Tibial nerve (tissue), 4 donors: ENCODE data around the gene GPR27.

Source experiments
- EP300 ChIP-seq, 2 donors: sonication (generic); formaldehyde crosslinking; IDR thresholded peaks; one replicate each; pipeline ENCODE4 v1.6.1; 2017; ENCODE audit warnings: antibody characterized with exemption in 2 of 2, mild to moderate bottlenecking in 1 of 2
- POLR2A ChIP-seq, 2 donors: fragments of 450-650 bp; IDR thresholded peaks; one replicate each; pipeline ENCODE4 v1.6.1; 2017; ENCODE audit warnings: antibody characterized with exemption in 2 of 2, mild to moderate bottlenecking in 2 of 2, moderate library complexity in 2 of 2
- TF ChIP-seq, protein P1 (sequence below), 5 experiments: fragments of 200-600 bp in 3 of 5; fragments of 450-650 bp in 2 of 5; sonication (generic) in 3 of 5; IDR thresholded peaks; one replicate each; pipeline ENCODE4 v1.5.1; 2016 to 2019; ENCODE audit warnings: antibody characterized with exemption in 5 of 5, mild to moderate bottlenecking in 3 of 5, moderate library complexity in 2 of 5

- TF ChIP-seq, protein P1, sequence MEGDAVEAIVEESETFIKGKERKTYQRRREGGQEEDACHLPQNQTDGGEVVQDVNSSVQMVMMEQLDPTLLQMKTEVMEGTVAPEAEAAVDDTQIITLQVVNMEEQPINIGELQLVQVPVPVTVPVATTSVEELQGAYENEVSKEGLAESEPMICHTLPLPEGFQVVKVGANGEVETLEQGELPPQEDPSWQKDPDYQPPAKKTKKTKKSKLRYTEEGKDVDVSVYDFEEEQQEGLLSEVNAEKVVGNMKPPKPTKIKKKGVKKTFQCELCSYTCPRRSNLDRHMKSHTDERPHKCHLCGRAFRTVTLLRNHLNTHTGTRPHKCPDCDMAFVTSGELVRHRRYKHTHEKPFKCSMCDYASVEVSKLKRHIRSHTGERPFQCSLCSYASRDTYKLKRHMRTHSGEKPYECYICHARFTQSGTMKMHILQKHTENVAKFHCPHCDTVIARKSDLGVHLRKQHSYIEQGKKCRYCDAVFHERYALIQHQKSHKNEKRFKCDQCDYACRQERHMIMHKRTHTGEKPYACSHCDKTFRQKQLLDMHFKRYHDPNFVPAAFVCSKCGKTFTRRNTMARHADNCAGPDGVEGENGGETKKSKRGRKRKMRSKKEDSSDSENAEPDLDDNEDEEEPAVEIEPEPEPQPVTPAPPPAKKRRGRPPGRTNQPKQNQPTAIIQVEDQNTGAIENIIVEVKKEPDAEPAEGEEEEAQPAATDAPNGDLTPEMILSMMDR (IDR thresholded peaks at IDR 0.05) = peak; percentile 59 to 74 (median 67)
- no peak for TF ChIP-seq POLR2A (IDR thresholded peaks at IDR 0.05)
- no peak for TF ChIP-seq EP300 (IDR thresholded peaks at IDR 0.05)
These were observed 42.7 kb upstream of the GPR27 start for GRCh38 chr3:71710906-71711494.
